Activated T-helper 9 cell treated with anti-CD3 and anti-CD28 coated beads, Interleukin-2, amount 50 U/mL, for 16 hours (primary cell): ENCODE measurements around the gene ENPP4.
"Not testable (repeated sequence)": the region's sequence is repeated elsewhere in the genome, so short reads cannot be mapped to it uniquely, and the experiment has no call there.

Experiments
- DNase-seq: peaks from one replicate; pipeline ENCODE4 v3.0.0-alpha.2; 2020; ENCODE audit warnings: low read depth

ENPP4 gene, protein sequence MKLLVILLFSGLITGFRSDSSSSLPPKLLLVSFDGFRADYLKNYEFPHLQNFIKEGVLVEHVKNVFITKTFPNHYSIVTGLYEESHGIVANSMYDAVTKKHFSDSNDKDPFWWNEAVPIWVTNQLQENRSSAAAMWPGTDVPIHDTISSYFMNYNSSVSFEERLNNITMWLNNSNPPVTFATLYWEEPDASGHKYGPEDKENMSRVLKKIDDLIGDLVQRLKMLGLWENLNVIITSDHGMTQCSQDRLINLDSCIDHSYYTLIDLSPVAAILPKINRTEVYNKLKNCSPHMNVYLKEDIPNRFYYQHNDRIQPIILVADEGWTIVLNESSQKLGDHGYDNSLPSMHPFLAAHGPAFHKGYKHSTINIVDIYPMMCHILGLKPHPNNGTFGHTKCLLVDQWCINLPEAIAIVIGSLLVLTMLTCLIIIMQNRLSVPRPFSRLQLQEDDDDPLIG

DNA sequence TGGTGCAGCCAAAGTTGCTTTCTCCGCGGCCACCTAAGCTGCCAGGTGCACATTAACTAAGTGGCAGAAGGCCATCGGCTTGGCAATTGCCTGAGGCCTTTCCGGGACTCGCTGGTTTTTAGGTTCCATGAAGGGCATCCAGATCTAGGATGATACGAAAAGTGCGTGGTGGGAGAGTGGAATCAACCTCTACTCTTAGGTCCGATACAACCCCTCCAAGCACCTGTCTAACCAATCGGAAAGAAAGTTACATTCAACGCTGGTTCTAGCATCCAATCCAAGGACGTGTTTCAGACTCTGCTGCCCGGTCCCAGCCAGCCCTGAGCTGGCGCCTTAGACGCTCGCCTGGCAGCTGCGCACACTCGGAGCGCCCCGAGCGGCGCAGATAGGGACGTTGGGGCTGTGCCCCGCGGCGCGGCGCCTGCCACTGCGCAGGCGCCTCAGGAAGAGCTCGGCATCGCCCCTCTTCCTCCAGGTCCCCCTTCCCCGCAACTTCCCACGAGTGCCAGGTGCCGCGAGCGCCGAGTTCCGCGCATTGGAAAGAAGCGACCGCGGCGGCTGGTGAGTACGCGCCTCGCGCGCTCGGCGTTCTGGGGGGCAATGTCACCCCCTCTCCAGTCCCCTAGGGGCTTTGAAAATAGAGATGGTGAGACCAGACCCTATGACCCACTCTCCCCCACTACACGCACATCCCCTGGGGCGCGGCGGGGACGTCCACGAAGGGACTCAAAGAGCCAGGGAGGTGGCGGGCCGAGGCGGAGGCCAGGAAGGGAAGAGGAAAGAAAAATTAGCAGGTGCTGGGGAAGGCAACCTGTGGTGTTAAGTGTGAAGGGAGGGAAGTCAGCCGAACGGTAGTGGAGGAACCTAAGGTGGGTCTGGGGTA lies at the start of gene ENPP4:
Gene ENPP4 (plus strand): TSS at position 361 of the 883 bp plus-strand sequence. CDS start 9,595 bp downstream, outside the sequence.
- peak; percentile 78 for DNase-seq

DNA sequence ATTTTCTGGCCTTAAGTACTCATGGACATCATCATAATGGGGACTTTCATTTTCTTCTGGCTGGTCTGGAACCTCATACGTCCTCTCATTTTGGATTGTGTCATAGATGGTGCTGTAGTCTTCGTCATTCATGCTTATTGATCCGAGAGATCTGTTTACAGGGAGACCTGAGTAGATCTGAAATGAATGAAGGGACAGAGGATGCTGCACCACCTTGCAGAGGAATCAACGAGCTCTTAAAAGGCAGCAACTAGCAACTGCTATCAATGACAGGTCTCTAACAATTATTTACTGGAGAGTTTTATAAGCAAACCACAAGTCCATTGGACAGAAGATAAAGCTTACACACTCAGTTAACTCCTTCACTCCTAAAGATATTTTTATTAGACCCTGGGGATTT lies 49.7 kb upstream of the ENPP4 start:
- DNase-seq = no peak

DNA sequence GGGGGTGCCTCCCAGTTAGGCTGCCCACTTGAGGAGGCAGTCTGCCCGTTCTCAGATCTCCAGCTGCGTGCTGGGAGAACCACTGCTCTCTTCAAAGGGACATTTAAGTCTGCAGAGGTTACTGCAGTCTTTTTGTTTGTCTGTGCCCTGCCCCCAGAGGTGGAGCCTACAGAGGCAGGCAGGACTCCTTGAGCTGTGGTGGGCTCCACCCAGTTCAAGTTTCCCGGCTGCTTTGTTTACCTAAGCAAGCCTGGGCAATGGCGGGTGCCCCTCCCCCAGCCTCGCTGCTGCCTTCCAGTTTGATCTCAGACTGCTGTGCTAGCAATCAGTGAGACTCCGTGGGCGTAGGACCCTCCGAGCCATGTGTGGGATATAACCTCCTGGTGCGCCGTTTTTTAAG lies 44.1 kb upstream of the ENPP4 start:
- DNase-seq = not testable (repeated sequence)

DNA sequence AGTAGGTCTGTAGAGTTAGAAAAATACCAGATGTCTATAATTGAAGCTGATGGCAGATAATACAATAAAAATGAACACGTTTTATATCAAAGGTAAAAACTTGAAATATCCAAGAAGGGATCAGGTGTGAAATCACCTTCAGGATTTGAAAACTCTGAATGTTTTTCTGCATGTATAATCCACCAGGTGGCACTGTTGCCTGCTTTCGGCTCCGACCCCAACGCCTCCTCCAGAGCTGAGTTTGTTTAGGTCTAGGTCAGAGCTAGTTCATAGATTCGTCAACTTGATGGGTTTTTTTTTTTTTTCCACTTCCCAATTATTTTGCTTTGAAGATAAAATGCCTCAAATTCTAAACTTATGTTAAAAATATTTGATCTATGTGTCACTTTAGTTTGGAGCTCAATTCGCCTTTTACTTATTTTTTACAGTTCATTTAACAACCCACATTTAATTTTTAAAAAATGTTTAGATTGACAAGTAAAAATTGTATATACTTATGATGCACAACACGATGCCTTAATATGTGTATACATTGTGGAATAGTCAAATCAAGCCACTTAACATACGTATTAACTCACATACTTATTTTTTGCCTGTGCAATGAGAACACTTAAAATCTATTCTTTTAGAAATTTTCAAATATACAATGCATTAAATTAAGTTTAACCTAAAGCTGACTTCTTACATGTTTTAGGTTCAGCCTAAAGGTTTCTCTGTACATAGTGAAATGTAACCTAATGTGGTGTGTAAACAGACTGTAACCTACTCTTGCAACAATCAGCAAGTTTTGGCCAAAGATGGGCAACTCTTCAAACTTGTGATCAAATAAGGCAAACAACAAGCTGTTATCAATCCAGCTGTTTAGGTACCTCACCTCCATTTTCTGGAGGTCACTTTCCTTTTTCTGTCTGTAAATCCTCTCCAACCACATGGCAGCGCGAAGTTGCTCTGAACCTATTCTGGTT lies 39.4 kb upstream of the ENPP4 start:
- peak; percentile 16 for DNase-seq

DNA sequence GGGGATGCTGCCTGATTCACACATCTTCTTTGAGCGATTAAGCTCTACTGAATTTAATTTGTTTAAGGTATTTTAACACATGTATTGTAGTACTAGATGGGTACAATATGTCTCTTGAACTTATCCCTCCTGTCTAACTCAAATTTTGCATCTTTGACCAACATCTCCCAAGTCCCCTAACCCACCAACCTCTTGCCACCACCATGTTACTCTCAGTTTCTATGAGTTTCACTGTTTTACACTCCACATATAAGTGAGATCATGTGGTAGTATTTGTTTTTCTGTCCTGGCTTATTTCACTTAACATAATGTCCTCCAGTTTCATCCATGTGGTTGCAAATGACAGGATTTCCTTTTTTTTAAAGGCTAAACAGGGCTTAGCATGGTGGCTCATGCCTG lies 38.7 kb upstream of the ENPP4 start:
- no peak for DNase-seq

DNA sequence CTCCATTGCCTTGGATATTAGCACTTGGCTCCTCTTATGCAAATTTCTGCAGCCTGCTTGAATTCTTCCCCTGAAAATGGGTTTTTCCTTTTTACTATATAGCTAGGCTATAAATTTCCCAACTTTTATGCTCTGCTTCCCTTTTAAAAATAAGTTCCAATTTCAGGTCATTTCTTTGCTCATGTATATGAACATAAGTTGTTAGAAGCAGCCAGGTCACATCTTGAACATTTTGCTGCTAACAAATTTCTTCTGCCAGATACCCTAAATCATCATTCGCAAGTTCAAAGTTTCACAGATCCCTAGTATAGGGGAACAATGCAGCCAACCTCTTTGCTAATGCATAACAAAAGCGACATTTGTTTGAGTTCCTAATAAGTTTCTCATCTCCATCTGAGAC lies 34.5 kb upstream of the ENPP4 start:
- no peak for DNase-seq

DNA sequence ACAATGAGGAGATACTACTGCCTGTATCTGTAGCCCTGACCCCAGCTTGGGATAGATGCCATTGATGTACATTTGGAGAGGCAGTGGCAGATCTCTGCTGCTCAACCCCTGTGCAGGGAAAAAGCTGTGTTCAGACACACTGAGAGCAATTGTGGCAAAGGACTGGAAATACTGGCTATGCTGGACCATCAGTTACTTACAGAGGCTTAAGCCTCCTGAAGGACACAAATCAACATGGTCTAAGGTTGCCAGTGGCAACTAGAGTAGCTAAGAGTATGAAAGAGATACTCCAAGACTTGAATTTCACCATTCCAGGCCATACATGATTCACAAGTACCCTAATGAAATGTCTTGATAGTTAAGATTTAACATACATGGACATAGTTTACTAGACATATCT lies 32.4 kb upstream of the ENPP4 start:
- no peak for DNase-seq

DNA sequence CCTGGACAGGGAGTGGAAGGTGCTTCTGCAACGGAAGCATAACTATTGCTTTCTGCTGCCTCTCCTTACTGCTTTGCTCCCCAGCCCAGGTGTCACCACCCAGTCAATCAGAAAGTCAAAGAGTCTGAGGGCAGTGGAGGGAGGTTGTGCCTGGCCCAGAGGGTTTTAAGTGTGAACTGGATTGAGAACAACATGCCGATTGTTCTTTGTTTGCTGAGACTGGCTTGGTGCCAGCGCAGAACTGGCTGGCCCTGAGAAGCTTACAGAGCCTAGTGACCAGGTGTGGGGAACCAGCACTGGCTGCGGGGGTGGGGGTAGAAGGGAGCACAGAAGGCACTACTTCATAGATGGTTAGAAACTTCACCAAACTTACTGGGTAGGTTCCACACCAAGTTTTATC lies 31.1 kb upstream of the ENPP4 start:
- DNase-seq = no peak

DNA sequence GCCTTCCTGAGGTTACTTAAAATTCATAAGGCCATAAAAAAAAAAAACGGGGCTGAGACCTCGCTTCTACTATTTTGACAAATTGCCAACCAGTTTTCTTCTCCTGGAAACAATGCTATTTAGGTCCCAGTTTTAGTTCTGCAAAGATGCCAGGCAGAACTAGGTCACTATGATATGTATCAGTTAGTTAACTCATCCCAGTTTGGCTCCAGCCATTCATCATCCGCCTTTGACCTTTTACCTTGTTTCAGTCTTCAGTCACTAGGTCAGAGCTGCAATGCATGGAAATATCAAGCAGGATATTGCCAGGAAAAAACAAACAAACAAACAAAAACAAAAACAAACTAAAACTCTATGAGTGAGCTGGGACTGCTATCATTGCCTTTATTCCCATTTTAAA lies 29.8 kb upstream of the ENPP4 start:
- DNase-seq = no peak

DNA sequence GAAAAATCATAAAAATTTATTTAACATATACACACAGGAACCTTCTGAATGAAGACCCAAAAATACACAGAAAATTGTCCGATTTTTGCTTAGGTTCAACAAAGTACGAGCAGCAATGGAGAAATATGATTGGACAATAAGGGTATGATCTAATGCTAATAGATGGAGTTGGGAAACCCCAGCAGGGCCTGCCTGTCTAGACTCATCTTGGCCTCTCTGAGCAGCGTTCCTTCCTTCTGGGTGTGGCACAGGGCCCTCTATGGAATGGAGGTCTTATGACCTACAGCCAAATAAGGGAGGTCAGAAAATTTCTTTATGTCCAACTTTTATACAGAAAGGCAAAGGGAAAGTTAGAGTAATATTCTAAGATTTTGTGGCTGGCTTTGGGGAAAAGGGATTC lies 27.7 kb upstream of the ENPP4 start:
- no peak for DNase-seq

DNA sequence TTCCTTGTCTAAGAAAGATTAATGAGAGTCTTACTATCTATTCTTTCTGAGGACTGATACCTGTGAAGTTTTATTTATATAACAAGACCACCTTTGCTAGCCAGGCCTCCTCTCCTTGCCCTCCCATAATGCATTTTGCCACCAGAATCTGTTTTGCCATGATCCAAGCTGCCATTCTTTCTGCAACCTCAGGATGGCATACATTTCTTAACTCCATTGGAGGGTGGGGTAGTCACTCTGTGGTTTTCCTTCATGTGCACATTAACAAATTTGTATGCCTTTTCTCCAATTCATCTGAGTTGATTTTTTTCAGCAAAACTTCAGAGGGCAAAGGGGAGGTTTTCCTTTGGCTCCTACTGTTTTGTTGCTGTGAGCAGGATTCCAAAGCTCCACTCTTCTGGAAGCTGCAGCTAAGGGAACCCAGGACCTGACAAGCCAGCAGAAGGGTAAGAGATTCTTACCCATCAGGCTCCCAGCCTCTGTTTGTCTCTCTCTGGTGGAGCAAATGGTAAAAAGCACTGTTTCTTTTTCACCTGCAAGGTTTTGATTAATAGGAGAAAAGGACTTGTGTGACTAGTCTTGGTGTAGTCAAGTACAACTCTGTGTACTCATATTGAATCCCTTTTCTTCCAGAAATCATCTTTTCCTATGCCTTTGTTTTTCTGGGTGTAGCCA lies 26.2 kb upstream of the ENPP4 start:
- DNase-seq = no peak

DNA sequence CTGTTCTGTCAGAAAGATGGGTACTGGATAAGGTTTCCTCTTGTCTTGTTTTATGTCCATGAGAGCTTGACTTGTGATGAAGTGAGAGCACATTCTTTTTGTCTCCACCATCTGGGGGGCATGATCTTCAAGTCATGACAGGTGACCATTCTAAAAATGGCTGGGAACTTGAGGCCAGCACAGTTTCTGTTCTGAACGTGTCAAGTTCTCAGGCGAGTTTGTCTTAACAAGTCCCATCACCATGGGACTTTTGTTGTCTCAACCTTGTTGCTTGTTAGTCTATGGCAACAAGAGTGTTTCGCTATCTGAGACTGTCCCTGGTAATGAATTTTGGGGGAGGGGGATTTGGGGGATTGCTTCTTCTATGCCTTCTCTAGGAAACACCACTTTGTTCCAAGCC lies 25.6 kb upstream of the ENPP4 start:
- no peak for DNase-seq

DNA sequence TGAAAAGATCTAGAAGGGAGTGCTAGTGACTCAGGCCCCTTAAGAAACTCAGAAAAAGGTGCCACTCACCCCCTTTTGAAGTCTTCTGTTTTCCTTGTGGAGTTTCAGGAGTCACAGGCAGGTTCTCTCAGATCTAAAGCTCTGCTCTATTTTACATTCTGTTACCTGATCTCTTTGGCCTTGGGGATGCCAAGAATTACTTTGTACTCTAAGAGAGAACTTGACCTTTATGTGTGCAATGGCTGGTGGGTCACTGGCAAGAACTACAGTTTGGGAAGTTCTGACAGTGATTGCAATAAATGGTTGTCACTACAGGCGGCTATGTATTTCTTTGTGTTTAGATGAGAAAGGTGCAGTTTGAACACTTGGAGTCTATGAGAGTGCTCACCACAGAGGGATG lies 24.2 kb upstream of the ENPP4 start:
- no peak for DNase-seq

DNA sequence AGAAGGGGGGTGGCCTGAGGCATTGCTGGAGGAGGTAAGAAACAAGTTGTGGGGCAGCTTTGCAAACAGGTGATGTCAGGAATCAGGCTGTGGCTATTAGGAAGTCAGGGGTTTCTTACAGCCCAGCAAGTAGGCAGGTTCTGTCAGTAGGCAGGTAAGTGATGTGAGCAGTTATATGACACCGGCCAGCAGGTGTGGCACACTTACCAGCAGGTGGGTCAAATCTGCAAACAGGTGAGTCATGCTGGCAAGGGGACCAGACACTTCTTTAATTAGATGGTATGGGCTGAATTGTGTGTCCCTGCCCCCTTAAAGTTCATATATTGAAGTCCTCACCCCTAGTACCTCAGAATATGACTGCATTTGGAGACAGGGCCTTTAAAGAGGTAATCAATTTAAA lies 16.4 kb upstream of the ENPP4 start:
- no peak for DNase-seq

DNA sequence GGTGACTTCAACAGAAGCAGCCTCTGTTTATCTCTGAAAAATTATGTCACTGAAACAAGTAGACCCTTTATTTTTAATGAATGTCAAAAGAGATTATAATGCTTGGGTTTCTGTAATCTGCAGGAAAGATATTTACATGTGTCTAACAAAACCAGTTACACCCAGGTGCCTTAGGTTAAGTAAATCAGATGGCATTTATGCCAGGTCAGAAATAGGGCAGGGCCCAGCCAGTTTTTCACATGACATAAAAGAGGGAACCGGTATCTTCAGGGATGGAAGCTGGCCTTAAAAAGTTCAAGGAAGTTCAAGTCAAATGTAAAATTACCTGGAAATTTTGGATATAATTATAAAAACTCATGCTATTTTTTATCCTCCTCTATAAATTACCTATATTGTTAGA lies 14.2 kb upstream of the ENPP4 start:
- no peak for DNase-seq

DNA sequence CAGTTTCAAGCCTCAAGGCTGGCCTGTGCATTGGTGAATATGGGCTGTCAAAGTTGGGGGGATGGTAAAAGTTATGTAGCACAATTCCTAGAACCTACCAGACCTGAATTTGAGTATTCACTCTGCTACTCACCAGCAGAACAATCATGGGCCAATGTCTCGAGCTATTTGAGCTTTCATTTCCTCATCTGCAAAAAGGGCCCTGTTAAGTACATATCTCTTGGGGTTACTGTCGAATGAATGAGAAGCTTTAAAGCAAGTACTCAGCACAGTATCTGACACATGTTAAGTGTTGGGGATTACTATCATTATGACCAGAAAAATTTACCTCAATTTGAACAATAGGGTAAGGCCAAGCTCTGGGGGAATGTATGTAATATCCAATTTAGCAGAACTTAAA lies 13.5 kb upstream of the ENPP4 start:
- no peak for DNase-seq

DNA sequence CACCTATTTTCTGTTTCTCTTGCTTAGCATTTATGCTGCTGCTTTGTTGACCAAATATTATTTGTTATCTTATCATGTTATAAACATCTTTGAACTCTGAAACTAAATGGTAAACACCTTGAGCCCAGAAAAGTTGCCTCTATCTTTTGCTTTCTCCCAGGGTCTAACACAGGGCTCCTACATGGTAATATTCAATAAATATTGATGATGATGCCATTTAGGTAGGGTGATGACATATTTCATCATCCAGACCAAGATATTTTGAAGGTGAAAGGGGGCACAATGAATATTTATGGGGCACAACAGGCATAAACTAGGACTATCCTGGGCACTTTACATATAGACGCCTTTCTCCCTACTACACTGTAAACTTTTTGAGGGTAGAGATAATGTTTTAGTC lies 11.6 kb upstream of the ENPP4 start:
- no peak for DNase-seq

DNA sequence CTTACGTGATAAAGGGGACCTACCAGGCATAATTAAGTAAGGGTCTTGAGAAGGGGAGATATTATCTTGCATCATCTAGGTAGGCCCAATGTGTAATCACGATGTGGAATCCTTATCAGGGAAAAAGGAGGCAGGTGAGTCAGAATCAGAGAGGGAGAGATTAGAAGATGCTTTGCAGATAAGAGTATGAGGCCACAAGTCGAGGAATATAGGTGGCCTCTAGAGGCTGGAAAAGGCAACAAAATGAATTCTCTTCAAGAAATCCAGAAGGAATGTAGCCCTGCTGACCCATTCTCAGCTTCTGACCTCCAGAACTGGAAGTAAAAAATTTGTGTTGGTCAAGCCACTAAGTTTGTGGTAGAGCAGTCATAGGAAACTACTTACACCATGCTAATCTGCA lies 11.0 kb upstream of the ENPP4 start:
- no peak for DNase-seq

DNA sequence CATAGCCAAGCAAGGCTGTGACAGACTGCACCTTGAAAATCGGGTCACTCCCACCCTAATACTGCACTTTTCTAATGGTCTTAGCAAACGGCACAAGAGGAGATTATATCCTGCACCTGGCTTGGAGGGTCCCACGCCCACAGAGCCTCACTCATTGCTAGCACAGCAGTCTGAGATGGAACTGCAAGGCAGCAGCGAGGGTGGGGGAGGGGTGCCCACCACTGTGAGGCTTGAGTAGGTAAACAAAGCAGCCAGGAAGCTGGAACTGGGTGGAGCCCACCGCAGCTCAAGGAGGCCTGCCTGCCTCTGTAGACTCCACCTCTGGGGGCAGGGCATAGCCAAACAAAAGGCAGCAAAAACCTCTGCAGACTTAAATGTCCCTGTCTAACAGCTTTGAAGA lies 10.1 kb upstream of the ENPP4 start:
- DNase-seq = not testable (repeated sequence)

DNA sequence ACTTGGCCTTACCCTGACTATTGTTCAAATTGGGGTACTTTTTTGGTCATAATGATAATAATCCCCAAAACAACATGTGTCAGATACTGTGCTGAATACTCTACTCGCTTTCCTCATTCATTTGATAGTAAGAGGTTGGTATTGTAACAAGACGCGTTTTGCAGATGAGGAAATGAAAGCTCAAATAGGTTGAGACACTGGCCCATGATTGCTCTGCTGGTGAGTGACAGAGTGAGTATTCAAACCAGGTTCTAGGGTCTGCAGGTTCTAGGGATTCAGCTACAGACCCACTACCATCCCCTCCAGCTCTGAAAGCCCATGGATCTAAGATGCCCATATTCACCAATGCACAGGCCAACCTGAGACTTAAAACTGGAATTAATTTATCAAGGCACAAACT lies 1.3 kb upstream of the ENPP4 start:
- no peak for DNase-seq

DNA sequence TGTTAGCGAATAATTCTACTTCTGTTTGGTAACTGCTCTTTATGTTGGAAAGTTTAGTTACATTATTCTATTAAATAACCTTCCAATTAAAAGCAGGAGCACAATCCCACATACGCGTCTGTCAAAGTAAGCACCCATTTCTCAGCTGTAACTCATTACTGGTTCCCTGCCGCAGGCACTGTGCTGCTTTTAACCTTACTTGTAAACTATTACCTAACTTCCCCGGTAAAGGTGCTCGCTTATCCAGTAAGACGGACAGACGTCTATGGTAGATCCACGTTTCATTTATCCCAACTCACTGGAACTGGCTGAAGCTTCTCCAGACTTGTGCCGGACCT lies 529 bp upstream of the ENPP4 start:
- no peak for DNase-seq

DNA sequence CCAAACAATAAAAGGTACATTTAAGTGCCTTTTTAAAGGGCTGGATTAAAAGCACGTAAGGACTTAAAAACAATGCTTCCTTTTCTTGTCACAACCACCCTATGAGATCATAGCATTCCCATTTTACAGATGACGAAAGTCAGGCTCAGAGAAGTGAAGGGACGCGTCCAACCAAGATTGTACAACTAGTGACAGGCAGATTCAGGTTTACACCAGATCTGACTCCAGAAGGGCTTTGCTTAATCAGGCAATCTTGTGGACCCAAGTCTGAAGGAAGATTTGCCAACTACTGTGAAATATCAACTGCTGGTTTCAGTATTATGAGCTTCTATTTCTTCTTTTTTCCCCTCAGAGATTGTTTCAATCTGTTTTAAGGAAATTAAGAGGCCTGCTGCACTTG lies 877 bp downstream of the ENPP4 start:
- DNase-seq = no peak
